ENCODE measurements around the gene TXNIP. TPM values are rescaled to one million over a fixed set of nuclear protein-coding genes. Genes with fewer than 3 reads are reported as not detected.
A peak's percentile ranks its signal among the peaks of the same experiment; 100 is the strongest.

Gene TXNIP
- total RNA-seq, 1 experiment from 2014 or later: 23.2 TPM

GRCh38 chr1:145983960-145984830 lies 12.2 kb downstream of the TXNIP start:
- Histone ChIP-seq H3T11ph (ENCODE audit: low read length) (no peak overlapping the region), H4K91ac (ENCODE audit: insufficient read length, low read depth, low read length) (no peak overlapping the region), H2BK12ac (ENCODE audit: insufficient read length, low read depth, low read length) (no peak overlapping the region), H3K27me3 (ENCODE audit: insufficient read depth, low read length) (no peaks in the 10 kb centered on the region), H3K9ac (ENCODE audit: extremely low read depth, insufficient read length, low read length) (no peak overlapping the region), H2AK5ac (ENCODE audit: insufficient read length, low read length) (no peak overlapping the region), H2BK15ac (ENCODE audit: low read depth, low read length) (no peak overlapping the region), H3K23ac (ENCODE audit: insufficient read length, low read depth, low read length) (no peak overlapping the region), H4K20me1 (ENCODE audit: control insufficient read depth, insufficient read depth, insufficient read length) (no peaks in the 10 kb centered on the region), H3K4me2 (ENCODE audit: insufficient read depth, insufficient read length, low read length) (no peak overlapping the region), H3K18ac (ENCODE audit: insufficient read length, low read depth, low read length) (no peak overlapping the region), H2BK20ac (ENCODE audit: low read depth, low read length, poor library complexity, severe bottlenecking) (no peak overlapping the region), H3K27ac (ENCODE audit: insufficient read length, low read depth, low read length) (no peak overlapping the region), H3K23me2 (ENCODE audit: insufficient read length, low read depth, low read length, poor library complexity, severe bottlenecking) (no peaks in the 10 kb centered on the region), H2BK5ac (ENCODE audit: insufficient read length, low read length) (no peak overlapping the region), H4K5ac (ENCODE audit: insufficient read length, low read depth, low read length) (no peak overlapping the region), H3K4ac (ENCODE audit: low read depth, low read length) (no peak overlapping the region), H3K4me1 (ENCODE audit: insufficient read depth, low read length) (peaks cover 11% of the 10 kb centered on the region; the same call in 1 of the 2 replicates), H3K9me3 (ENCODE audit: control insufficient read depth, low read depth, low read length) (no peaks in the 10 kb centered on the region), H3K56ac (ENCODE audit: insufficient read length, low read depth, low read length) (no peak overlapping the region), H3K14ac (ENCODE audit: insufficient read depth, low read length) (no peak overlapping the region), H2BK120ac (ENCODE audit: low read depth, low read length, poor library complexity, severe bottlenecking) (no peak overlapping the region), H2AFZ (ENCODE audit: low read length) (no peak overlapping the region), H3K79me2 (ENCODE audit: insufficient read depth, low read length) (no peaks in the 10 kb centered on the region), H3K79me1 (ENCODE audit: insufficient read depth, low read depth, low read length, poor library complexity, severe bottlenecking) (no peaks in the 10 kb centered on the region), H4K8ac (replicated peaks; ENCODE audit: insufficient read length, low read depth, low read length) (no peak overlapping the region)
- WGBS (ENCODE audit: extremely low coverage, insufficient read length, low lambda C conversion rate): no CpG with 5 or more reads among the region's 12 CpGs
- Mint-ChIP-seq H3K27ac (peak overlapping the region in 1 of 3 experiments; percentile 78; a peak in 1 of 7 replicates), H3K9me3 (no peaks in the 10 kb centered on the region), H3K36me3 (ENCODE audit: insufficient read depth in 1 of 3, low read depth in 3 of 3) (no peaks in the 10 kb centered on the region), H3K27me3 (ENCODE audit: low read depth) (peaks cover 5% of the 10 kb centered on the region), H3K4me3 (no peak overlapping the region), H3K4me1 (peaks cover 23 to 28% of the 10 kb centered on the region in 2 experiments)
- DNase-seq: no peak
- TF ChIP-seq, protein P1, sequence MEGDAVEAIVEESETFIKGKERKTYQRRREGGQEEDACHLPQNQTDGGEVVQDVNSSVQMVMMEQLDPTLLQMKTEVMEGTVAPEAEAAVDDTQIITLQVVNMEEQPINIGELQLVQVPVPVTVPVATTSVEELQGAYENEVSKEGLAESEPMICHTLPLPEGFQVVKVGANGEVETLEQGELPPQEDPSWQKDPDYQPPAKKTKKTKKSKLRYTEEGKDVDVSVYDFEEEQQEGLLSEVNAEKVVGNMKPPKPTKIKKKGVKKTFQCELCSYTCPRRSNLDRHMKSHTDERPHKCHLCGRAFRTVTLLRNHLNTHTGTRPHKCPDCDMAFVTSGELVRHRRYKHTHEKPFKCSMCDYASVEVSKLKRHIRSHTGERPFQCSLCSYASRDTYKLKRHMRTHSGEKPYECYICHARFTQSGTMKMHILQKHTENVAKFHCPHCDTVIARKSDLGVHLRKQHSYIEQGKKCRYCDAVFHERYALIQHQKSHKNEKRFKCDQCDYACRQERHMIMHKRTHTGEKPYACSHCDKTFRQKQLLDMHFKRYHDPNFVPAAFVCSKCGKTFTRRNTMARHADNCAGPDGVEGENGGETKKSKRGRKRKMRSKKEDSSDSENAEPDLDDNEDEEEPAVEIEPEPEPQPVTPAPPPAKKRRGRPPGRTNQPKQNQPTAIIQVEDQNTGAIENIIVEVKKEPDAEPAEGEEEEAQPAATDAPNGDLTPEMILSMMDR (conservative IDR thresholded peaks at IDR 0.05): no peak

Measured in H9 (cell line).